ENCODE results near the gene PATZ1. TPM values are rescaled to one million over a fixed set of nuclear protein-coding genes. Genes with fewer than 3 reads are reported as not detected.

Gene PATZ1
- total RNA-seq, 1 donor from 2014 or later, result 27.6 TPM

DNA sequence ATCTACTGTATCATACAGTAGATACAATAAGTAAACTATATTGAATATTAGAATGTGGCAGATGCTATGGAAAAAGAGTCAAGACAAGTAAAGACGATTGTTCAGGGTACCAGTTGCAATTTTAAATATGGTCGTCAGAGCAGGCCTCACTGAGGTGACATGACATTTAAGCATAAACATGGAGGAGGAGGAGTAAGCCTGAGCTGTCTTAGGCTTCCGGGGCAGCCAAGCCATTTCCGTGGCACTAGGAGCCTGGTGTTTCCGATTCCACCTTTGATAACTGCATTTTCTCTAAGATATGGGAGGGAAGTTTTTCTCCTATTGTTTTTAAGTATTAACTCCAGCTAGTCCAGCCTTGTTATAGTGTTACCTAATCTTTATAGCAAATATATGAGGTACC, 68.4 kb downstream of the PATZ1 start:
- Mint-ChIP-seq H3K4me1 (ENCODE audit: unreplicated experiment) (no peaks in the 10 kb centered on the region), H3K27me3 (ENCODE audit: unreplicated experiment) (no peaks in the 10 kb centered on the region), H3K27ac (ENCODE audit: unreplicated experiment) (no peak overlapping the region), H3K9me3 (ENCODE audit: unreplicated experiment) (no peaks in the 10 kb centered on the region), H3K4me3 (ENCODE audit: unreplicated experiment) (no peak overlapping the region), H3K36me3 (ENCODE audit: unreplicated experiment) (peaks cover 36% of the 10 kb centered on the region)
- no peak for TF ChIP-seq CTCF (IDR thresholded peaks at IDR 0.05)
- DNase-seq (ENCODE audit: extremely low spot score, unreplicated experiment), result no peak

GRCh38 chr22:31276426-31277167, 69.5 kb downstream of the PATZ1 start:
- Mint-ChIP-seq H3K4me3 (ENCODE audit: unreplicated experiment) (no peak overlapping the region), H3K36me3 (ENCODE audit: unreplicated experiment) (peaks cover 36% of the 10 kb centered on the region), H3K4me1 (ENCODE audit: unreplicated experiment) (no peaks in the 10 kb centered on the region), H3K27me3 (ENCODE audit: unreplicated experiment) (no peaks in the 10 kb centered on the region), H3K9me3 (ENCODE audit: unreplicated experiment) (no peaks in the 10 kb centered on the region), H3K27ac (ENCODE audit: unreplicated experiment) (no peak overlapping the region)
- no peak for DNase-seq (ENCODE audit: extremely low spot score, unreplicated experiment)
- TF ChIP-seq CTCF (IDR thresholded peaks at IDR 0.05), result no peak

Other genes starting within 250 kb of the PATZ1 start
- 176 and 186 TPM in 2 replicates for gene SELENOM, start 238.8 kb downstream of the PATZ1 start, total RNA-seq
- gene INPP5J, start 223.4 kb downstream of the PATZ1 start, total RNA-seq, result 3.0 and 3.5 TPM in 2 replicates
- gene PLA2G3, start 205.8 kb downstream of the PATZ1 start, total RNA-seq, result 0.13 TPM in 1 of 2 replicates, not detected in the other
- 32.7 and 34.0 TPM in 2 replicates for gene RNF185, start 186.2 kb downstream of the PATZ1 start, total RNA-seq
- gene LIMK2, start 134.0 kb downstream of the PATZ1 start, total RNA-seq, result 49.8 and 53.9 TPM in 2 replicates
- 10.3 and 13.0 TPM in 2 replicates for gene PIK3IP1, start 53.9 kb downstream of the PATZ1 start, total RNA-seq
- gene DRG1, start 53.3 kb upstream of the PATZ1 start, total RNA-seq, result 49.2 and 69.4 TPM in 2 replicates
- gene EIF4ENIF1, start 143.5 kb upstream of the PATZ1 start, total RNA-seq, result 38.4 and 41.0 TPM in 2 replicates
- gene SFI1, start 150.2 kb upstream of the PATZ1 start, total RNA-seq, result 39.5 and 40.6 TPM in 2 replicates

Data from osteocyte (in vitro differentiated cells).